PFSK-1 (cell line): ENCODE data around the gene CSGALNACT2.
A peak's percentile ranks its signal among the peaks of the same experiment; 100 is the strongest.

ENCODE experiments used
- FOXP2 ChIP-seq: optimal IDR thresholded peaks from 2 replicates; pipeline ENCODE3; 2011; ENCODE audit warnings: borderline replicate concordance, control low read depth, inconsistent platforms; ENCODE audit not compliant: insufficient read depth; ENCODE audit errors: extremely low read length, extremely low read depth
- POLR2AphosphoS5 ChIP-seq: IDR thresholded peaks from 2 replicates; pipeline ENCODE4 v1.6.1; 2012; ENCODE audit warnings: low read depth, mild to moderate bottlenecking, control low read depth, low read length, moderate library complexity
- SIN3A ChIP-seq: IDR thresholded peaks from 2 replicates; pipeline ENCODE4 v1.6.1; 2012; ENCODE audit warnings: mild to moderate bottlenecking, low read length, moderate library complexity, borderline replicate concordance; ENCODE audit not compliant: insufficient read depth
- TAF1 ChIP-seq: IDR thresholded peaks from 2 replicates; pipeline ENCODE4 v1.6.1; 2012; ENCODE audit warnings: low read length, control low read depth, borderline replicate concordance; ENCODE audit not compliant: insufficient read depth
- TF ChIP-seq, protein P1 (sequence below), 2 experiments: IDR thresholded peaks; 2 replicates each; pipeline versions ENCODE4 v1.6.1 to v1.8.0; 2011 to 2012; ENCODE audit warnings: low read depth in 2 of 2, low read length in 2 of 2, control low read depth in 1 of 2, inconsistent platforms in 1 of 2, mild to moderate bottlenecking in 1 of 2, moderate library complexity in 1 of 2; ENCODE audit not compliant: insufficient read depth in 1 of 2

The CSGALNACT2 gene

DNA sequence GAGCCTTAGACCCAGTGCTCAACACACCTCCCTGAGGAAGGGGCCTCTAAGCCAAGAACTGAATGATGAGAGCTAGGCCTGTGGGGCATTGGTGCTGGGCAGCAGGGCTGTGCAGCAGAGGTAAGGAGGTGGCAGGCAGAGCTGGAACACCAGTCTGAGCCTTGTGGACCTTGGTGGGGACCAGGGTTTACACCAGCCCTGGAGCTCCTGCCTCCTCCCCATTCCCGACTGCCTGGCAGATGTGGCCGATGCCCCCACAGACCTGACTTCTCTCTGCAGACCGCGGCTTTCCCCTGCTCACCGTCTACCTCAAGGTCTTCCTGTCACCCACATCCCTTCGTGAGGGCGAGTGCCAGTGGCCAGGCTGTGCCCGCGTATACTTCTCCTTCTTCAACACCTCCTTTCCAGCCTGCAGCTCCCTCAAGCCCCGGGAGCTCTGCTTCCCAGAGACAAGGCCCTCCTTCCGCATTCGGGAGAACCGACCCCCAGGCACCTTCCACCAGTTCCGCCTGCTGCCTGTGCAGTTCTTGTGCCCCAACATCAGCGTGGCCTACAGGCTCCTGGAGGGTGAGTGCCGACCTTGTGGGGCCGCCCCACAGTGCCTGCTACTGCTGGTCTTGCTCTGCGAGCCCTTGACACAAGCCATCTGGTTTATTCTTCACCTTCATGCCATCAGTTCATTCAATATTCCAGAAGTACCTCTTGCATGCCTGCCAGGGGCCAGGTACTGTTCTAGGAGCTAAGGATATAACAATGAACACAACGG lies 36.0 kb upstream of the CSGALNACT2 start:
- TF ChIP-seq TAF1 (no peak), POLR2AphosphoS5 (no peak)
- TF ChIP-seq, protein P1, sequence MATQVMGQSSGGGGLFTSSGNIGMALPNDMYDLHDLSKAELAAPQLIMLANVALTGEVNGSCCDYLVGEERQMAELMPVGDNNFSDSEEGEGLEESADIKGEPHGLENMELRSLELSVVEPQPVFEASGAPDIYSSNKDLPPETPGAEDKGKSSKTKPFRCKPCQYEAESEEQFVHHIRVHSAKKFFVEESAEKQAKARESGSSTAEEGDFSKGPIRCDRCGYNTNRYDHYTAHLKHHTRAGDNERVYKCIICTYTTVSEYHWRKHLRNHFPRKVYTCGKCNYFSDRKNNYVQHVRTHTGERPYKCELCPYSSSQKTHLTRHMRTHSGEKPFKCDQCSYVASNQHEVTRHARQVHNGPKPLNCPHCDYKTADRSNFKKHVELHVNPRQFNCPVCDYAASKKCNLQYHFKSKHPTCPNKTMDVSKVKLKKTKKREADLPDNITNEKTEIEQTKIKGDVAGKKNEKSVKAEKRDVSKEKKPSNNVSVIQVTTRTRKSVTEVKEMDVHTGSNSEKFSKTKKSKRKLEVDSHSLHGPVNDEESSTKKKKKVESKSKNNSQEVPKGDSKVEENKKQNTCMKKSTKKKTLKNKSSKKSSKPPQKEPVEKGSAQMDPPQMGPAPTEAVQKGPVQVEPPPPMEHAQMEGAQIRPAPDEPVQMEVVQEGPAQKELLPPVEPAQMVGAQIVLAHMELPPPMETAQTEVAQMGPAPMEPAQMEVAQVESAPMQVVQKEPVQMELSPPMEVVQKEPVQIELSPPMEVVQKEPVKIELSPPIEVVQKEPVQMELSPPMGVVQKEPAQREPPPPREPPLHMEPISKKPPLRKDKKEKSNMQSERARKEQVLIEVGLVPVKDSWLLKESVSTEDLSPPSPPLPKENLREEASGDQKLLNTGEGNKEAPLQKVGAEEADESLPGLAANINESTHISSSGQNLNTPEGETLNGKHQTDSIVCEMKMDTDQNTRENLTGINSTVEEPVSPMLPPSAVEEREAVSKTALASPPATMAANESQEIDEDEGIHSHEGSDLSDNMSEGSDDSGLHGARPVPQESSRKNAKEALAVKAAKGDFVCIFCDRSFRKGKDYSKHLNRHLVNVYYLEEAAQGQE (IDR thresholded peaks at IDR 0.05; ENCODE audit: insufficient read depth in 1 of 2, low read depth in 2 of 2, low read length in 2 of 2): no peak

DNA sequence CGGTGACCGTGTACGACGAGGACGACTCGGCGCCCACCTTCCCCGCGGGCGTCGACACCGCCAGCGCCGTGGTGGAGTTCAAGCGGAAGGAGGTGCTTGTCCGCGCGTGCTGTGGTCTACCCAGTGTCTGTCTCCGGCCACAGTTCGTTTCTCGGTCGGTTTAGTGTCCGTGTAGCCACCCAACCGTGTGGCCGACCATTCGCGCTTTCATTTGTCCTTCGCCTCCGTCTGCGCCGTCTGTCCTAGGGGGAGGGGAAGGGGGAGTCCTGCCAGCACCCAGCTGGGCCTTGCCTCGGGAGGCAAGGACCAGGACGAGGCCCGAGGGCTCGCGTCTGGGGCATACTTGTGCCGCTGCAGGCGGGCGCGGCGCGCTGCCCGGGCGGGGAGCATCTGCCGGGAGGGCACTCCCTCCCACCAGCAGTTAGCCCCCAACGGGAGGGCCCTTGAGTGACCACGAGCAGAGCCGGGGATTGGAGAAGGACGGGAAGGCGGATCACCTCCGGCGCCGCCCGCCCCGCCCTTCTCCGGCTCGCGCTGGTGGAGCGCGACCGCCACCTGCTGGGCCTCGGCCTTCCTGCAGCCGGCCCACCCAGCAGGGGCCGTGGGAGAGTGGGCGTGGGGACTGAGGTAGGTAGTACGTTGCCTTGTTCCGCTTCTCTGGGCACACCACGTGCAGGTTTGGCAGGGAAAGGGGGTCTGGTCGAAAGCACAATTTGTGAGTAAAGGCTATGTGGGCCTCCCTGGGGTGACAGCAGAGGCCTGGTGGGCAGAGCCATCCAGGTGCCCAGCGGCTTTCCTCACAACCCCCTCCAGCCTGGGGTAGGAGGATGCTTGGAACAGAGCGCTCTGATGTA lies 32.9 kb upstream of the CSGALNACT2 start:
- TF ChIP-seq FOXP2 (peak; percentile 70), SIN3A (no peak)

DNA sequence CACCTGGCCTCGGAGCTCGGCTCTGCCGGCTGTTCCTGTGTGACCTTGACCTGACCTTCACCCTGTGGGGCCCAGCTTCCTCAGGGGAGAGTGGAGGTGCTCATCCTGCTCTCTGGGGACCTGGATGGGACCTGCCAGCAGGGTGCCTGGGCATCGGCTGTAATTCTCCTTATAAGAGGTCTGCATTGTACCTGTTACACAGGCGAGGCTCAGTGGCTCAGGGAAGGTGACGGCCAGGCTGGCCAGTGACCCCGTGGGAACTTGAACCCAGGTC lies 32.4 kb upstream of the CSGALNACT2 start:
- TF ChIP-seq FOXP2 (no peak), TAF1 (no peak), POLR2AphosphoS5 (no peak), SIN3A (no peak)
- TF ChIP-seq, protein P1 (IDR thresholded peaks at IDR 0.05; ENCODE audit: insufficient read depth in 1 of 2, low read depth in 2 of 2, low read length in 2 of 2): no peak

DNA sequence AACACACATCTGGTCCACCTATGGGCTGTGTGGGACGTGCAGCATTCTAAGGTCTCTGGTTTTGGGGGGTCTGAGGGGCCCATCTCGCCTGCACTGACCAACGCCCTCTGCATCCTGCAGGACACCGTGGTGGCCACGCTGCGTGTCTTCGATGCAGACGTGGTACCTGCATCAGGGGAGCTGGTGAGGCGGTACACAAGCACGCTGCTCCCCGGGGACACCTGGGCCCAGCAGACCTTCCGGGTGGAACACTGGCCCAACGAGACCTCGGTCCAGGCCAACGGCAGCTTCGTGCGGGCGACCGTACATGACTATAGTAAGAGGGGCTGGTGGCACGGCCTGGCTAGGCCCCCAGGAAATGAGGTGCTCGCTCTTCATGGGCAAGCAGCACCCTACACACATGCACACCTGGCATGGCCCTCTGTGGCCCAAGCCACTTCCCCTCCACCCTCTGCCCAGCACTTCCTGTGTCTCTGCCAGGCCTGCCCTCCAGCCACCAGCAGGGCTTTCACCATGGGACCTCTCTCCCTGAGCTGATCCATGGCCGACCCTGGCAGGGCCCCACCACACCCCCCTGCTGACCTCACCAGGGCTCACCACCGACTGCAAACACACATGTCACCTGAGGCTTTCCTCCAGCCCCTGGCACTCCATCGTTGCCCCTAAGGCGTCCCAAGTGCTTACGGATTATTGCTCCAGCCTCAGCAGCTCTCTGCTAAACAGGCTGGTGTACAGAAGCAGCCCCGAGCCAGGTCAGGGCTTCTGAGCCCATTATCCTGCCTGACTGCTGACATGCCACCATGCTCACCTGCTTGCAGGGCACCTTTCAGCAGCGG lies 31.8 kb upstream of the CSGALNACT2 start:
- TF ChIP-seq, protein P1 (IDR thresholded peaks at IDR 0.05; ENCODE audit: insufficient read depth in 1 of 2, low read depth in 2 of 2, low read length in 2 of 2): no peak
- TF ChIP-seq FOXP2 (no peak), SIN3A (no peak), TAF1 (no peak), POLR2AphosphoS5 (no peak)

DNA sequence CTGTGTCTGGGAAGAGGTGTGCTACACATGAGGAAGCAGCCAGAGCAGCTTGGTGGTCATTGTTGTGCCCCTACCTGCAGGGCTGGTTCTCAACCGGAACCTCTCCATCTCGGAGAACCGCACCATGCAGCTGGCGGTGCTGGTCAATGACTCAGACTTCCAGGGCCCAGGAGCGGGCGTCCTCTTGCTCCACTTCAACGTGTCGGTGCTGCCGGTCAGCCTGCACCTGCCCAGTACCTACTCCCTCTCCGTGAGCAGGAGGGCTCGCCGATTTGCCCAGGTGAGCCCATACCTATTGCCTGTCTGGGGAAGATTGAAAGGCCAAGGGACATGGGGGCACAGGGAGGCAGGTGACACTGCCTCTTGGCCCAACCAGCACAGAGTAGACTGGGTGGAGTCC lies 29.3 kb upstream of the CSGALNACT2 start:
- TF ChIP-seq TAF1 (no peak), SIN3A (no peak), POLR2AphosphoS5 (no peak), FOXP2 (no peak)
- TF ChIP-seq, protein P1 (IDR thresholded peaks at IDR 0.05; ENCODE audit: insufficient read depth in 1 of 2, low read depth in 2 of 2, low read length in 2 of 2): no peak
